HL-60 (cell line): ENCODE measurements around the gene CCL25.

Experiments
- DNase-seq, 2 experiments: peaks; one replicate each; pipeline ENCODE4 v3.0.0-alpha.2; 2010 to 2020; ENCODE audit warnings: low read depth in 1 of 2, low spot score in 1 of 2
- H3K27ac ChIP-seq: fragments of 250-450 bp; sonication (Bioruptor Pico); replicated peaks from 2 replicates; pipeline ENCODE4 v1.5.1; 2020; ENCODE audit warnings: mild to moderate bottlenecking, moderate library complexity
- H3K27me3 ChIP-seq: fragments of 250-450 bp; sonication (Bioruptor Pico); 2 replicates; pipeline ENCODE4 v1.5.1; 2021; ENCODE audit warnings: mild to moderate bottlenecking, moderate library complexity; ENCODE audit not compliant: insufficient read depth, poor library complexity, severe bottlenecking
- H3K4me3 ChIP-seq: replicated peaks from 2 replicates; pipeline ENCODE4 v1.5.1; 2011; ENCODE audit warnings: mild to moderate bottlenecking, control low read depth, low read length; ENCODE audit not compliant: insufficient read depth
- CTCF ChIP-seq: IDR thresholded peaks from one replicate; pipeline ENCODE4 v1.5.1; 2011; ENCODE audit warnings: low read length, control low read depth, inconsistent platforms; ENCODE audit not compliant: insufficient read depth
- GABPA ChIP-seq: IDR thresholded peaks from 2 replicates; pipeline ENCODE4 v1.6.1; 2012; ENCODE audit warnings: low read depth
- POLR2AphosphoS5 ChIP-seq: IDR thresholded peaks from 2 replicates; pipeline ENCODE4 v1.6.1; 2012; ENCODE audit warnings: low read depth
- REST ChIP-seq: IDR thresholded peaks from 2 replicates; pipeline ENCODE4 v1.6.1; 2012; ENCODE audit warnings: low read depth; ENCODE audit not compliant: insufficient replicate concordance
- SPI1 ChIP-seq: IDR thresholded peaks from 2 replicates; pipeline ENCODE4 v1.6.1; 2012; ENCODE audit warnings: low read depth, mild to moderate bottlenecking, borderline replicate concordance

The CCL25 gene

GRCh38 chr19:8083141-8083540 lies 30.6 kb downstream of the CCL25 start:
- no peaks in the 10 kb centered on the region for H3K27me3 ChIP-seq
- TF ChIP-seq GABPA, result no peak
- TF ChIP-seq CTCF, result no peak
- no peak for TF ChIP-seq SPI1
- TF ChIP-seq REST, result no peak
- TF ChIP-seq POLR2AphosphoS5, result no peak
- no peak overlapping the region for H3K27ac ChIP-seq
- no peak overlapping the region for H3K4me3 ChIP-seq
- DNase-seq, result no peak

GRCh38 chr19:8084152-8084551 lies 31.6 kb downstream of the CCL25 start:
- H3K27ac ChIP-seq, result no peak overlapping the region
- no peak for TF ChIP-seq SPI1
- TF ChIP-seq GABPA, result no peak
- no peak for TF ChIP-seq CTCF
- no peak for TF ChIP-seq REST
- no peak for TF ChIP-seq POLR2AphosphoS5
- no peak overlapping the region for H3K4me3 ChIP-seq
- DNase-seq, result no peak
- H3K27me3 ChIP-seq, result no peaks in the 10 kb centered on the region

- peak overlapping the region; percentile 32 for H3K27ac ChIP-seq
- no peak for TF ChIP-seq REST
- peak in 1 of 2 experiments; percentile 68 for DNase-seq
- no peaks in the 10 kb centered on the region for H3K27me3 ChIP-seq
- H3K4me3 ChIP-seq, result no peak overlapping the region
These were observed 33.2 kb downstream of the CCL25 start for GRCh38 chr19:8085598-8086408.
